Epithelial cell of proximal tubule (primary cell): Measurements from ENCODE around the gene KRTAP9-1. TPM values are rescaled to one million over a fixed set of nuclear protein-coding genes. Genes with fewer than 3 reads are reported as not detected.
"Not testable (repeated sequence)": the region's sequence is repeated elsewhere in the genome, so short reads cannot be mapped to it uniquely, and the experiment has no call there.

Experiments
- DNase-seq: peaks from one replicate; pipeline ENCODE4 v3.0.0-alpha.2; 2011; ENCODE audit warnings: low read depth
- H3K4me3 ChIP-seq: 2 replicates; pipeline ENCODE4 v1.5.1; 2011; ENCODE audit warnings: low read depth, mild to moderate bottlenecking, low read length
- total RNA-seq: library from RNA; depleted of rRNA; stranded (reverse); fragments of >200 nt; gene quantifications from 2 replicates; pipeline ENCODE4 v1.2.3, GENCODE V29; 2015
- TF ChIP-seq, protein P1 (sequence below): conservative IDR thresholded peaks from 2 replicates; pipeline ENCODE4 v1.5.1; 2012; ENCODE audit warnings: low read depth, mild to moderate bottlenecking, low read length

Gene KRTAP9-1
- total RNA-seq, 1 donor from 2014 or later: not detected

DNA sequence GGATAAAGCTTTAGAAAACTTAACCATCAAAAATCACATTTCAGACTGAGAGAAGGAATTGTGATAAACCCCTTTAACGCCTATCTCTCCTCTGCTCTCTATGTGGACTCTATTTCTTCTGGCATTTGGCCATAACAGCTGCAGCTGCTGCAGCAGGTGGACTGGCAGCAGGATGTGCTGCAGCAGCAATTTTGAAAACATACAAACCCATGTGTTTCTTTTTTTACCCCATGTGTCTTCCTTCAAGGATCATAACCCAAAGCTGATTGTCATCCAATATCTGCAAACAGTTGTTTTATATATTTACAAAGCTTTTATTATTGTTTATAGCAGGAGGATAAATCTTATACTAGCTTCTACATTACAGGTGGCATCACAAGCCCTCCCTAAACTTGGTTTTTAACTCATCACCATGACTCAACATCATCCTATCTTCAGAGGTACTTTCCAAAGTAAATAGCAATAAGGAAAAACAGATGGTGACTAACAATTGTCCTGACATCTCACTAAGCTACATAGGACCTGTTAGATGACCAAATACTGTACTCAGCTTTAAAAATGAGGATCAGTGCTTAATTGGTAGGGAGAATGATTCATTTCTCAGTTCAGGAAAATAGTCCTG, 22.3 kb downstream of the KRTAP9-1 start:
- peak; percentile 15 for DNase-seq
- H3K4me3 ChIP-seq: no peak overlapping the region
- TF ChIP-seq, protein P1, sequence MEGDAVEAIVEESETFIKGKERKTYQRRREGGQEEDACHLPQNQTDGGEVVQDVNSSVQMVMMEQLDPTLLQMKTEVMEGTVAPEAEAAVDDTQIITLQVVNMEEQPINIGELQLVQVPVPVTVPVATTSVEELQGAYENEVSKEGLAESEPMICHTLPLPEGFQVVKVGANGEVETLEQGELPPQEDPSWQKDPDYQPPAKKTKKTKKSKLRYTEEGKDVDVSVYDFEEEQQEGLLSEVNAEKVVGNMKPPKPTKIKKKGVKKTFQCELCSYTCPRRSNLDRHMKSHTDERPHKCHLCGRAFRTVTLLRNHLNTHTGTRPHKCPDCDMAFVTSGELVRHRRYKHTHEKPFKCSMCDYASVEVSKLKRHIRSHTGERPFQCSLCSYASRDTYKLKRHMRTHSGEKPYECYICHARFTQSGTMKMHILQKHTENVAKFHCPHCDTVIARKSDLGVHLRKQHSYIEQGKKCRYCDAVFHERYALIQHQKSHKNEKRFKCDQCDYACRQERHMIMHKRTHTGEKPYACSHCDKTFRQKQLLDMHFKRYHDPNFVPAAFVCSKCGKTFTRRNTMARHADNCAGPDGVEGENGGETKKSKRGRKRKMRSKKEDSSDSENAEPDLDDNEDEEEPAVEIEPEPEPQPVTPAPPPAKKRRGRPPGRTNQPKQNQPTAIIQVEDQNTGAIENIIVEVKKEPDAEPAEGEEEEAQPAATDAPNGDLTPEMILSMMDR: no peak

DNA sequence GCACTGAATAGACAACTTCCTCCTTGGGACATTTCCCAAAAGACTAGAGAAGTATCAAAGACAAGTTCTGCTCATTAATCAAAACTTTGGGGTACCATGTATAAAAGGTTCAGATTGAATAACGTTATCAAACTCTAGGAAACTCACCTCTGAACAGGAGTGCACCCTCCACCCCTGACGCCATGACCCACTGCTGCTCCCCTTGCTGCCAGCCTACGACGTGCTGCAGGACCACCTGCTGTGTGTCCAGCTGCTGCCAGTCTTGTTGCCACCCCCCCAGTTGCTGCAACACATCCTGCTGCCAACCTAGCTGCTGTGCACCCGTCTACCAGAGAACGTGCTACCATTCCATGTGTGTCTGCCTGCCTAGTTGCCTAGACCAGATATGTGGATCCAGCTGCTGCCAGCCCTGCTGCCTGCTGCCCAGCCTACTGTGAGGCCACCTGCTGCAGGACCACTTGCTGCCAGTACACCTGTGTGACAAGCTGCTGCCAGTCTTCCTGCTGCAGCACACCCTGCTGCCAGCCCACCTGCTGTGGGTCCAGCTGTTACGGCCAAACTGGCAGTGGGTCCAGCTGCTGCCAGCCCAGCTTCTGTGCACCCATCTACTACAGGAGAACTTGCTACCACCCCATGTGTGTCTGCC, 23.0 kb downstream of the KRTAP9-1 start:
- DNase-seq: no peak
- TF ChIP-seq, protein P1: no peak
- no peak overlapping the region for H3K4me3 ChIP-seq

DNA sequence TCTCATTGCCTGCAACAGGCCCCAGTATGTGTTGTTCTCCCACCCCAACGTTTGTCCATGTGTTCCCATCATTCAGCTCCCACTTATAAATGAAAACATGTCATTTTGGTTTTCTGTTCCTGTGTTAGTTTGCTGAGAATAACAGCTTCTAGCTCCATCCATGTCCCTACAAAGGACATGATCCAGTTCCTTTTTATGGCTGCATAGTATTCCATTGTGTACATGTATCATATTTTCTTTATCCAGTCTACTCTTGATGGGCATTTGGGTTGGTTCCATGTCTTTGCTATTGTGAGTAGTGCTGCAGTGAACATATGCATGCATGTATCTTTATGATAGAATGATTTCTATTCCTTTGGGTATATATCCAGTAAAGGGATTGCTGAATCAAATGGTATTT, 26.0 kb downstream of the KRTAP9-1 start:
- H3K4me3 ChIP-seq: no peak overlapping the region
- DNase-seq: no peak
- TF ChIP-seq, protein P1: no peak

DNA sequence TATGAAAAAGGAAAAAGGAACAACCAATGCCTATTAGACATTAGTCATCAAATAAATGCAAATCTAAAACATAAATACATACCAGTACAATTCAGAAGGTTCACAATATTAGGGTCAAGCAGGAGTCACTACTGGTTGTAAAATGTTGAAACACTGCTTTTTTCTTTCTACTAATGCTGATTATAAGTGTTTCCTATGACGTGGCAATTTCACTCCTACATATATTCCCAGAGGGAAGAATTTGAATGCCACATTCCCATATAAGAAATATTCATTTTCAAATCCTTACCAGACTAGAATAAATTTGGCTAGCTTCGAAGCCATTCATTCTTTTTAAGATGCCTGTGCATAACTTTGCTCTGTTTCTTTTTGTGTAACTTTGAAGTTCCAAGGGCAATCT, 34.1 kb downstream of the KRTAP9-1 start:
- DNase-seq: no peak
- TF ChIP-seq, protein P1: no peak
- no peak overlapping the region for H3K4me3 ChIP-seq

DNA sequence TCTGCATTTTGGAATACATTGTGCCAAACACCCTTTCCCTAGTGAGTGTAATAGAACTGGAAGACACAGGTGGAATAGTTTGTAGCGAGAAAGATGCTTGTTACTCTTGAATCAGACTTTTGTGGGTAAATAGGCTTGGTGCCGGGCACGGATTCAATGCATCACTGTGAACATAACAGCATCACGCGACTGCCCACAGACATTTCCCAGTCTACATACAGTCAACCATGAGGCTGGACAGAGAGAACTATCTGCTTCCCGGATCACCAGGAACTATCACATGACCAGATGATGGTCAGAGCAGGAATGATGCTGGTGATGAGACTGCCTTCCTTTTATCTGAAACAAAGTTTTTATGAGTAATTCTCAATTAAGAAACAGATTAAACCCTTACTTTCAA, 36.4 kb downstream of the KRTAP9-1 start:
- no peak overlapping the region for H3K4me3 ChIP-seq
- DNase-seq: no peak
- TF ChIP-seq, protein P1: no peak

DNA sequence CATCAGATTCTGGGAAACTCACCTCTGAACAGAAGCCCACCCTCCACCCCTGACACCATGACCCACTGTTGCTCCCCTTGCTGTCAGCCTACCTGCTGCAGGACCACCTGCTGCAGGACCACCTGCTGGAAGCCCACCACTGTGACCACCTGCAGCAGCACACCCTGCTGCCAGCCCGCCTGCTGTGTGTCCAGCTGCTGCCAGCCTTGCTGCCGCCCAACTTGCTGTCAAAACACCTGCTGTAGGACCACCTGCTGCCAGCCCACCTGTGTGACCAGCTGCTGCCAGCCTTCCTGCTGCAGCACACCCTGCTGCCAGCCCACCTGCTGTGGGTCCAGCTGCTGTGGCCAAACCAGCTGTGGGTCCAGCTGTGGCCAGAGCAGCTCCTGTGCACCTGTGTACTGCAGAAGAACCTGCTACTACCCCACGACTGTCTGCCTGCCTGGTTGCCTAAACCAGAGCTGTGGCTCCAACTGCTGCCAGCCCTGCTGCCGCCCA, 37.0 kb downstream of the KRTAP9-1 start, which contains the start of gene KRTAP9-2:
TSS of gene KRTAP9-2 (plus strand) at position 51 of the 498 bp plus-strand sequence. CDS start at position 58, 7 bp downstream.
- not testable (repeated sequence) for DNase-seq, H3K4me3 ChIP-seq

DNA sequence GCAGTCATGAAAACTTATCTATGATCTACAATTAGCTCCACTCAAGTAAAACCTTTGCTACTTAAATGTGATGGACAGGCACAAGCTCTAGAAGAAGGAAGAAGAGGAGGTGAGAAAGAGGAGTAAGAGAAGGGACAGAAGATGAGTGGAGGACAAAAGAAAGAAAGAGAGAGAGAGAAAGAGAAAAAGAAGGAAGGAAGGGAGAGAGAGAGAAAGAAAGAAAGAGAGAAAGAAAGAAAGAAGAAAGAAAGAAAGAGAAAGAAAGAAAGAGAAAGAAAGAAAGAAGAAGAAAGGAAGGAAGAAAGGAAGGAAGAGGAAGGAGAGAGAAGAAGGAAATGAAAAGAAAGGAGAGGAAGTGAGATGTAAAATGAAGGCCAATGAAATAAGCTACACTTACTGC, 40.4 kb downstream of the KRTAP9-1 start:
- no peak for DNase-seq
- TF ChIP-seq, protein P1: no peak
- H3K4me3 ChIP-seq: no peak overlapping the region
